Measurements from ENCODE around the gene GALK1. TPM values are rescaled to one million over a fixed set of nuclear protein-coding genes. Genes with fewer than 3 reads are reported as not detected.
"Not testable (repeated sequence)": the region's sequence is repeated elsewhere in the genome, so short reads cannot be mapped to it uniquely, and the experiment has no call there.

GALK1 gene
- total RNA-seq, 1 donor from 2014 or later = 18.2 TPM

GRCh38 chr17:75779250-75779986 is 14.4 kb upstream of the GALK1 start:
- Mint-ChIP-seq H3K36me3 (ENCODE audit: unreplicated experiment) (peaks cover 12% of the 10 kb centered on the region), H3K27me3 (ENCODE audit: unreplicated experiment) (peaks cover 5% of the 10 kb centered on the region), H3K9me3 (ENCODE audit: unreplicated experiment) (peaks cover 14% of the 10 kb centered on the region), H3K4me1 (ENCODE audit: low read depth, unreplicated experiment) (peaks cover 25% of the 10 kb centered on the region), H3K27ac (ENCODE audit: unreplicated experiment) (peak overlapping the region; percentile 99), H3K4me3 (ENCODE audit: unreplicated experiment) (peak overlapping the region; percentile 98)
- DNase-seq = peak; percentile 86
- TF ChIP-seq CTCF (IDR thresholded peaks at IDR 0.05; ENCODE audit: partially characterized antibody, unreplicated experiment) = no peak

DNA sequence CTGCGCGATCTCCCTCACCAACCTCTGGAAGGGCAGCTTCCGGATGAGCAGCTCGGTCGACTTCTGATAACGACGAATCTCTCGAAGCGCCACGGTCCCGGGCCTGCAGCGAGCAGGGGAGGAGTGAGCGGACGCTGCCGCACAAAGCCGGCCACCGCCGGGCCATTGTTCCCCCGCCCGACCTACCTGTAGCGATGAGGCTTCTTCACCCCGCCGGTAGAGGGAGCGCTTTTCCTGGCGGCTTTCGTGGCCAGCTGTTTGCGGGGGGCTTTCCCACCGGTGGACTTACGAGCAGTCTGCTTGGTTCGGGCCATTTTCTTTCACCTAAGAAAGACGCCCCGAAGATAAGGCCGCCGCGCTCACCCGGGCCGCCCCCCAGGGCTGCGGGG is 13.9 kb upstream of the GALK1 start:
- peaks cover 12% of the 10 kb centered on the region for H3K36me3 Mint-ChIP-seq (ENCODE audit: unreplicated experiment)
- peaks cover 5% of the 10 kb centered on the region for H3K27me3 Mint-ChIP-seq (ENCODE audit: unreplicated experiment)
- peaks cover 14% of the 10 kb centered on the region for H3K9me3 Mint-ChIP-seq (ENCODE audit: unreplicated experiment)
- TF ChIP-seq CTCF (IDR thresholded peaks at IDR 0.05; ENCODE audit: partially characterized antibody, unreplicated experiment) = peak; percentile 86
- peak; percentile 76 for DNase-seq
- H3K27ac Mint-ChIP-seq (ENCODE audit: unreplicated experiment) = peak overlapping the region; percentile 93
- peaks cover 24% of the 10 kb centered on the region for H3K4me1 Mint-ChIP-seq (ENCODE audit: low read depth, unreplicated experiment)
- peak overlapping the region; percentile 98 for H3K4me3 Mint-ChIP-seq (ENCODE audit: unreplicated experiment)

DNA sequence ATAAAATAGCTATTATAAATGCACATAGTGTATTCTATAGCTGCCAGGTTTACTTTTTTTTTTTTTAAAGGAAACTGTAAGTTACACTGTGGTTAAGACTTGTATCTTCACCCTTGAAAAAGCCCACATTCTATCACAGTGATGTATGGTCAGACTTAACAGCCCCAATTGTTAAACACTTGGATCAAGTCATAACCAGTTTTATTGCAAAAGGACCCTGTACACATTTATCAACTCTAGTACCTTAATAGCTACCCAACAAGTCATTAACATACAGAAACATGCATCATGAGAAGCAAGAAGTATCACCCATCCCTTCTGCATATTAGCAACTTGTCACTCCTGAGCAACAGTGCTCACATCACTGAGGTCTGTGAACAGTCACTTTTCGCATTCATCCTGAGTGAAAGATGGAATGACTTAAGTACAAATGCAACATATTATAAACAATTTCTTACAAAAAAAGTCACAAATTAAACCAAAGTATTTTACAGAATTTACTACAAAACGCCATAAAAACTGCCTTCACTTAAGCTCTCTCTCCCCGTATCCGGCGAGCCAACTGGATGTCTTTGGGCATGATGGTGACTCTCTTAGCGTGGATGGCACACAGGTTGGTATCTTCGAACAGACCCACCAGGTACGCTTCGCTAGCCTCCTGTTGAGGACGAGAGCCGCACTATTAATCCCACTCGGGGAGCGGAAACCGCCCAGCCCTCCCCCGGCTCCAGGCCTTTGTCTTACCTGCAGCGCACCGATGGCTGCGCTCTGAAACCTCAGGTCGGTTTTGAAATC is 13.3 kb upstream of the GALK1 start:
- DNase-seq = not testable (repeated sequence)

GRCh38 chr17:75777296-75777922 is 12.4 kb upstream of the GALK1 start:
- peaks cover 5% of the 10 kb centered on the region for H3K27me3 Mint-ChIP-seq (ENCODE audit: unreplicated experiment)
- H3K4me1 Mint-ChIP-seq (ENCODE audit: low read depth, unreplicated experiment) = peaks cover 24% of the 10 kb centered on the region
- H3K27ac Mint-ChIP-seq (ENCODE audit: unreplicated experiment) = no peak overlapping the region
- H3K36me3 Mint-ChIP-seq (ENCODE audit: unreplicated experiment) = peaks cover 12% of the 10 kb centered on the region
- peaks cover 14% of the 10 kb centered on the region for H3K9me3 Mint-ChIP-seq (ENCODE audit: unreplicated experiment)
- TF ChIP-seq CTCF (IDR thresholded peaks at IDR 0.05; ENCODE audit: partially characterized antibody, unreplicated experiment) = no peak
- H3K4me3 Mint-ChIP-seq (ENCODE audit: unreplicated experiment) = peak overlapping the region; percentile 98
- DNase-seq = no peak

More for the DNA sequence above, 13.3 kb upstream of the GALK1 start:
- peaks cover 14% of the 10 kb centered on the region for H3K9me3 Mint-ChIP-seq (ENCODE audit: unreplicated experiment)
- peak overlapping the region; percentile 98 for H3K4me3 Mint-ChIP-seq (ENCODE audit: unreplicated experiment)
- H3K36me3 Mint-ChIP-seq (ENCODE audit: unreplicated experiment) = peaks cover 12% of the 10 kb centered on the region
- peak overlapping the region; percentile 93 for H3K27ac Mint-ChIP-seq (ENCODE audit: unreplicated experiment)
- not testable (repeated sequence) for H3K27me3 Mint-ChIP-seq (ENCODE audit: unreplicated experiment)
- H3K4me1 Mint-ChIP-seq (ENCODE audit: low read depth, unreplicated experiment) = peaks cover 22% of the 10 kb centered on the region

DNA sequence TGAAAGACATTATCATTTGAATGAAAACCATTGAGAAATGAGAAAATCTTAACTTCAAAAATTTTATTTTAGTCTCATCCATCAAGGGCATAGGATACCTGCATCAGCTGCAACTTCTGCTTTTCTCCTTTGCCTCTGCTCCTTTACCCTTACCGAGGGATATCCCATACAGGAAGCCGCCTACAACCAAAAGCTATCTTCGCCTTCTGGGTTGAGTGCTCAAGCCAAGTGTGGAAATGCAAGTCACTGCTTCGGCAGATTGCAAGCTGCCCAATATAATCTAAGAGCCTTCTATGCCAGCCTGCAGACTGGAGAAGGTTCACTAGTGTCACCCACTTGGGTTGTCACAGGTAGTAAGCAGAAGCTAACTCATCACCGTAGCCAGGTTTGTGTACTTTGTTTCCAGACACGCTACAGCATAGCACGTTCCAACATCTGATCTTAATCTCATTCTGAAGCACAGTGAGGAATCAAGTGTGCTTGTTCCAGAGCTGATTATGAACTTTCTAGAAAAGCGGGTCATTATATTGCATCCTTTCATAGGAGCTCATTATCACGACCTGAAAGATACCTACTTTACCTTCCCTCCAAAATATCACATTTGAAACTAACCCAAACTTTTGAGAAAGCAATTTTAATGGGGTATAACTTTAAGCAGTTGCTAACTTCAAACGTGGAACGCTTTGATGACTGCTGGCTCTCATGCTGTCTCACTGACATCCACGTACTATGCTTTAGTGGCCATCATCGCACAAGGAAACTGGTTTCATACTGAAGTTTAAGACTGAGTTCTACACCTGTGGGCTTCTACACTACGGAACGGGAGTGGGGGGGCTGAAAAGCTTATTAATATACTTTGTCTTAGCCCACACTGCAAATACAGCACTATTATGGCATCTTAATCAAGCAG is 11.6 kb upstream of the GALK1 start:
- H3K27ac Mint-ChIP-seq (ENCODE audit: unreplicated experiment) = peak overlapping the region; percentile 55
- peaks cover 14% of the 10 kb centered on the region for H3K9me3 Mint-ChIP-seq (ENCODE audit: unreplicated experiment)
- H3K36me3 Mint-ChIP-seq (ENCODE audit: unreplicated experiment) = peaks cover 12% of the 10 kb centered on the region
- TF ChIP-seq CTCF (IDR thresholded peaks at IDR 0.05; ENCODE audit: partially characterized antibody, unreplicated experiment) = no peak
- no peak for DNase-seq
- H3K4me3 Mint-ChIP-seq (ENCODE audit: unreplicated experiment) = peak overlapping the region; percentile 98
- H3K4me1 Mint-ChIP-seq (ENCODE audit: low read depth, unreplicated experiment) = peaks cover 29% of the 10 kb centered on the region
- peaks cover 7% of the 10 kb centered on the region for H3K27me3 Mint-ChIP-seq (ENCODE audit: unreplicated experiment)

Measured in glutamatergic neuron (in vitro differentiated cells).